Measurements from ENCODE around the gene ATP6V0A1.
A peak's percentile ranks its signal among the peaks of the same experiment; 100 is the strongest.

Gene ATP6V0A1

DNA sequence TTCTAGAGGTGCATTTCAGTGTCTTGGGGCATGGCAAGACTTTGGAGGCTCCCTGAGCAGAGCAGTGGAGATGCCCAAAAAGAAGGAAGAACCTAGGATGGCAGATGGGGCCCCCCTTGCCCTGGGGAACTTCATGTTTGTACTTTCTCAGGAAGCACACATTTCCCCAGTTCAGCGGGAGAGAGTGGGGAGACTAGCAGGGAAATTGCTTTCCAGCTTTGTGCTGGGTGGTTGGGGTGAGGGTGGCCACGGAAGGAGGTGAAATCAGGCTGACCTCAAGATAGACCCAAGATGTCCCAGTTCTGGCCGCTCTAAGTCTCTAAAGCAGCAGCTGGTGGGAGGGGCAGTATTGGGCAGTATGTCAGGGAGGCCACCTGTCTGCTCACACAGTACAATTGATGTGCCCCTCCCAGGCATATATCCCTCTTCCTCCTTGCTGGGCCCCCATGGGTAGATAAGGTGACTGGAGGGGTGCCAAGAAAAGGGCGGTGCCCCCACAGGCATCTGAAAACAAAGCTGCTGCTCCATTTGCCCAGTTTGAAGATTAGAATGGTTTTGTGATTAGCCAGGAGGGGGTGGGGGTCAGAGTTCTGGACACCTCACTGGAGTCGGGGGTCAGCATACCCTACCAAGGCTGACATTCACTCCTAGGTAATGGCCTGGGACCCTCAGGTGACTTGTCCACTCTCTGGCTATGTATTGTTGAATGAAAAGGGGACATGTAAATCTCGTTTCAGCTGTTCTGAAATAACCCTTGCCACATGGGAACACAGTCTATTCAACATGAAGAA lies 60.3 kb downstream of the ATP6V0A1 start:
- FAIRE-seq, result no peak
- peak; percentile 41 for DNase-seq (ENCODE audit: low spot score)

DNA sequence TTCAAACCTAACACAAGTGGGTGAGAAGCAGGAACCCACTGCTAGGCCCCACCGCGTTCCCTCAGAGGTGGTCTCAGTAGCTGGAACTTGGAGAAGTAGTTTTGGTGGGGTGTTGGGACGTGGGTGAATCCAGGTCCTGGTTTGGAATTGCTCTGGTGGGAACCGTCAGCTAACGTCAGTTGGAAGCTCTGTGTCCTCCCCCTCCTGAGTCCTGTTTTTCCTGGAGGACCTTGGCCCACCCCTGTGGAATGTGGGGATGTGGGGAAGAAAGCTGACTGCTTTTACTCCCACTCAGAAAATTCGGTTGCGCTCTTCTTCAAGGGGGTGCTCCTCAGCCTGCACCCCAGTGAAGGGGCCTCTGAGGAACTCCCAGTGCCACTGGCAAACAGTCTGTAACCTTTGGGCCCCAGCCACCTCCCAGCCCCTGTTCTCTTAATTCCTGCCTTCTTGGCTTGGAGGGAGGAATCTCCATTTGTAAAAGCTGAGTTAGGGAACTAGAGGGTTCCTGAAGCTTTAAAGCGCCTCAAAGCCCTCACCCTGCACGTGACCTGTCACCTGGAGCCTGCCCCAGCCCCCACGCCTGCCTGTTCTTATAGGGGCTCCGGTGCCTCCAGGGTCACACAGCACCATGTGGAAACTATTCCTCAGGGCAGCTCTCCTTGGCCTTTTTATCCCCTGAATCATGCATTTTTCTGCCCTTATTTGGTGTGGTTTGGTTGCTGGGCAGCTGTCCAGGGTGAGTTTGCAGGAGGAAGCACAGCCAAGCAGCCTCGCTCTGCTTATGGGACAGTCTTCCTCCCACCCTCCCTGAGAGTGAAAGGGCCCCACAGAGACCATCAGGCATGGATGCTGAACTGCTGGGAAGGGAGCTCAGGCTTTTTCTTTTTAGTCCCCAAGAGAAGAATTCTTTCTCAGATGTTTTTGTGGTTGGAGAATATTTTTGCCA lies 61.1 kb downstream of the ATP6V0A1 start:
- DNase-seq (ENCODE audit: low spot score) (peak; percentile 98), FAIRE-seq (peak; percentile 87)

DNA sequence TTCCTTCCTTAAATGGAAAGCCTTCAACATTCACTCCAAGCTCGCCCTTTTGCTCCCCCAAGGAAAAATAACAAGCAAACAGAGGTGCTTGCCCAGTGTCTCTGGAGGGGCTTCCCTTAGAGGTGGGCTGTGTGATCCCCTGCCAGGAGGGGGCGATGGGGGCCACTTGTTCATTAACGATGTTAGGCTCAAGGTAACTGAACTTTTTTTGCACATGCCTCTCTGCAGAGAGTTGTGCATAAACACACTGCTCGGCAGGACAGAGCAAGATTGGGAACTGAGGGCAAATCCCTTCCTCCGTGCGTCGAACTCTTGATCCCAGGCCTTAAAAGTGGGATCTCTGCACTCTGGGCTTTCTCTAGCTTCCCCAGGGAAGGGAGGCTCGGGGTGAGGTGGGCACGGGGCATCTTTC lies 61.9 kb downstream of the ATP6V0A1 start:
- FAIRE-seq (no peak), DNase-seq (ENCODE audit: low spot score) (no peak)

DNA sequence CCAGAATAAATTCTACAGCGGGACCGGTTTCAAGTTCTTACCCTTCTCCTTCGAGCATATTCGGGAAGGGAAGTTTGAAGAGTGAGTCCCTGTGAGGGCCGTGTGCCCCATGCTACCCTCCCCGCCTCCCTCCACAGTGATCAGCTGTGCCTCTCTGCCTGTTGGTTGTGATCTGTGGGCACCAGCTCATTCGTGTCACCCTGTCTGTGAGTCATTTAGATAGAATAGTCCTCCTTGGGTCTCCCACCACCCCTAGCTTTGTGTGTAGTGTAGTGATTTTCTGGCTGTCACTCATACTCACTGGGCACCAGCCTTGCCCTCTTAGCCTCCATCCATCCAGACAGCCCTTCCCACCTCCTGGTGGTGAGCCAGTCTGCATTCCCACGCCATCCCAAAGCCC lies 62.4 kb downstream of the ATP6V0A1 start:
- FAIRE-seq (no peak), DNase-seq (ENCODE audit: low spot score) (peak; percentile 64)

DNA sequence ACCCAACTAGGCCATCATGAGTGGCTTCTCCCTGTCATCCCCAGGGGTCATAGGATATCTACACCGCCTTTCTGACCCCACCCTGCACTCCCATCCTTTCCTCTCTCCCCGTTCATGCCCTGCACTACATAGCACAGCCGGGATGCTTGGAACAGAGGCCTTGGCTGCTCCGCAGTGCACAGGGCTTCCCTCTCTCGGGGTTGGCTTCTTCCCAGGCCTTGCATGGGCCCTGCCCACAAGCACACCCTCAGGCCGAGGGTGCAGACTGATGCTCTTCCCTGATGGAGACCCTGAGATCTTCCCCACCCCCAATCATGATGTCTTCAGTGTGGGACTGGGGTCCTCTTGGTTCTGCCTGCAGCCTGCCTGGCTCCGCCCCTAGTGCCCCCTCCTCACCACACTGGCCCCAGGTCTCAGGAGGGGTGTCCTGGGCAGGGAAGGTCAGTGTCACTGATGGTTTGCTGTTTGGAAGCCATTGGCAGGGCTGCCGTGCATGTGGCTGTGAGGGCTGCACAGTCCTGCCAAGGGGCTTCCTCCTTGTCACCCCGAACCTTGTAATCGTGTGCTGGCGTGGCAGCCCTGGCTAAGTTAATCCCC lies 63.1 kb downstream of the ATP6V0A1 start:
- DNase-seq (ENCODE audit: low spot score), result no peak

DNA sequence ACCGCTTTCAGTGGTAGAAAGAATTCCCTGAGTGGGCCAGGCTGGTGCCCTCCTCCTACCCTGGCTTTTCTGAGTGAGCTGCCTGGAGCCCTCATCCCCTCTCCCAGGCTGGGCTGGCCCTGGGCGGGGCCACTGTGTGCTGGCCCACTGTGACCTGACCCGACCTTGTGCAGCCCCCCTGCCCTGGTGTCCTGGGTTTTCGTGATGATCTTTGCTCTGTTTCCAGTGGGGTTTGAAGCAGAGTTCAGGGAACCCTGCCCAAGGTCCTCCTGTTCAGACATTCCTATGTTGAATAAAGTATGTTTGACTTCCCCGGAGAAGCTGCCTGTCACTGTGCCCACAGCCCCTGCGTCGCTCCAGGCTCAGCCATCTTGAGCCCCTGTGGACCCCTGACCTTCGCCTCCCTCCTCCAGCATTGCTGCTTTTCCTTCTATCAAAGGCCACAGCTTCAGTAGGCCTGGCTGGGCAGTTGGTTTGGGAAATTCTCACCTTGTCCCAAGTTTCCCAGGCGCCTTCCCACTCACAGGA lies 63.6 kb downstream of the ATP6V0A1 start:
- DNase-seq (ENCODE audit: low spot score), result no peak
- FAIRE-seq, result no peak

More for the DNA sequence above, 63.1 kb downstream of the ATP6V0A1 start:
- FAIRE-seq, result no peak

DNA sequence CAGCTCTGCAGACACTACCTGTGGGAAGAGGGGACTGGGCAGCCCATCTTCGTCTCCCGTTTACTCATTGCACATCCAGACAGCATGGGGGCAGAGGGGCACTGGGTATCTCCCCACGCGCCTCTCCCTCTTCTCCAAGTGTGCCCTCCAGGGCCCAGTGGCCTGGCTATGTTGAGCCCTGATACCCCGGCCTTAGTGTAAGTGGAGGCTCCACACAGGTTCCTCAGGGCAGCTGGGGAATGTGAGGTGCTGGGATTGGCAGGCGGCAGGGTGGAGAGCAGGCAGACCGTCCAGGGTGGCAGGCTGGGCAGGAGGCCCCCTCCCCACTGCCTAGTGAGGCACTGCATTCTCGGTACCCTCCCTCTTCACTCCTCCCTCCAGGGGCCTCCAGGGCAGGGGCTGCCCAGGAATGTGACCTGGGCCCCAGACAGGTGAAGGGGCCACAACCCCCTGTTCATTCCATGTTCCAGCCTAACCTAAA lies 64.2 kb downstream of the ATP6V0A1 start:
- DNase-seq (ENCODE audit: low spot score) (no peak), FAIRE-seq (no peak)

DNA sequence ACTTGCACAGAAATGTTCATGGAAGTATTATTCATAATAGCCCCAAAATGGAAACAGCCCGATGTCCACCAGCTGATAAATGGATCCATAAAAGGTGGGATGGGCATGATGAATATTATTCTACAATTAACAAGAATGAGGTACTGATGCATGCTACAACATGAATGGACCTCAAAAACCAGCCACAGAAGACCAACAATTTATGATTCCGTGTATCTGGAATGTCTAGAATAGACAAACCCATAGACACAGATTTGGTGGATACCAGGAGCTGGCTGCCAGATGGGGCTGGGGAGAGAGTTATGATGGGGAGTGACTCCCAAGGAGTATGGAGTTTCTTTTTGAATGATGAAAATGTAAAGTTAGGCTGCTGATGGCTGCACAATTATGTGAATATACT lies 66.5 kb downstream of the ATP6V0A1 start:
- DNase-seq (ENCODE audit: low spot score), result no peak
- FAIRE-seq, result no peak

DNA sequence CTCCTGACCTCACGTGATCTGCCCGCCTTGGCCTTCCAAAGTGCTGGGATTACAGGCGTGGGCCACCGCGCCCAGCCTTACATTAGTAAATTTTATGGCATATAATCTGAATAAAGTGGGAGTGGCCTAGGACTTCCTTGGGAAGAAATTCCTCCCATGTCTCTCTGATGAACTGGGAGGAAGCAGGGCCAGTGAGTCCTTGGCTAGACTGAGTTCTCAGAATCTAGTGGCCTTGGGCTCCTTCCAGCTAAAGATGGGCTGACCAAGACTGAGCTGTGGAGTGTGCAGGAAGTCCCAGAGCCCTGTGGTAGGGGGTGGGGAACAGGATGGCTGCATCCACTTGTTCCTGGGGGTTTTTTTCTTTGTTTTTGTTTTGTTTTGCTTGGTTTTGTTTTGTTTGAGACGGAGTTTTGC lies 67.4 kb downstream of the ATP6V0A1 start:
- DNase-seq (ENCODE audit: low spot score), result peak; percentile 46

DNA sequence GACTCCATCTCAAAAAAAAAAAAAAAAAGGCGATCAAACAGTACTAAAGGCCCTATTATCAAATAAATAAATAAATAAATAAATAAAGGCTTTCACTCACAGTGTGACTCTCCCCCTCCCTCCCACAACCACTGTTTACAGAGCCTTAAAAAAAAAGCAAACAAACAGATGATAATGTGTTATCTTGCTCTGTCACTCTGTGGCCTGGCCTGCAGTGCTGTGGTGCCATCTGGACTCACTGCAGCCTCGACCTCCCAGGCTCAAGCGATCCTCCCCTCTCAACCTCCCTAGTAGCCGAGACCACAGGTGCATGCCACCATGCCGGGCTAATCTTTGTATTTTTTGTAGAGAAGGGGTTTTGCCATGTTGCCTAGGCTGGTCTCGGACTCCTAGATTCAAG lies 69.3 kb downstream of the ATP6V0A1 start:
- no peak for DNase-seq (ENCODE audit: low spot score)
- no peak for FAIRE-seq

More for the DNA sequence above, 67.4 kb downstream of the ATP6V0A1 start:
- no peak for FAIRE-seq

DNA sequence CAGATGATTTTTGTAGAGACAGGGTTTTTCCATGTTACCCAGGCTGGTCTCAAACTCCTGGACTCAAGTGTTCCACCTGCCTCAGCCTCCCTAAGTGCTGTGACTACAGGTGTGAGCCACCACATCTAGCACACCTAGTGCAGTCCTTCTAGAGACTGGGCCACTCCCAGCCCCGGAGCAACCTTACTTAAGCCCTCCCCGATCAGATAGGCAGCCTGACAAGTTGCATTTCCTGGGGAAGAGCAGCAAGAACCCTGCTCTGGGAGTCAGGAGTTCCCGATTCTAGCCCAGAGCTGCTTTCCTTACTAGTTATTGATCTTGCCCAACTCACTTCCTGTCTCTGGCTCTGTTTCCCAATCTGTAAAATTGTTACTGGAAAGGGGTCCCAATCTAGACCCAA lies 70.4 kb downstream of the ATP6V0A1 start:
- FAIRE-seq (no peak), DNase-seq (ENCODE audit: low spot score) (no peak)

DNA sequence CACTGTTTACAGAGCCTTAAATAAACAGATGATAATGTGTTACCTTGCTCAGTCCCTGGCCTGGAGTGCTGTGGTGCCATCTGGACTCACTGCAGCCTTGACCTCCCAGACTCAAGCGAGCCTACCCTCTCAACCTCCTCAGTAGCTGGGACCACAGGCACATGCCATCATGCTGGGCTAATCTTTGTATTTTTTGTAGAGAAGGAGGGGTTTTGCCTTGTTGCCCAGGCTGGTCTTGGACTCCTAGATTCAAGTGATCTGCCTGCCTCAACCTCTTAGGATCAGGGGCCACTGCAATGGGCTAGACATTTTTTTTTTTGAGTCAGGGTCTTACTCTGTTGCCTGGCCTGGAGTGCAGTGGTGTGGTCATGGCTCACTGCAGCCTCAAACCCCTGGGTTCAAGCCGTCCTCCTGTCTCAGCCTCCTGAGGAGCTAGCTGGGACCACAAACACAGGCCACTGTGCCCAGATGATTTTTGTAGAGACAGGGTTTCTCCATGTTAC lies 72.3 kb downstream of the ATP6V0A1 start:
- no peak for FAIRE-seq

DNA sequence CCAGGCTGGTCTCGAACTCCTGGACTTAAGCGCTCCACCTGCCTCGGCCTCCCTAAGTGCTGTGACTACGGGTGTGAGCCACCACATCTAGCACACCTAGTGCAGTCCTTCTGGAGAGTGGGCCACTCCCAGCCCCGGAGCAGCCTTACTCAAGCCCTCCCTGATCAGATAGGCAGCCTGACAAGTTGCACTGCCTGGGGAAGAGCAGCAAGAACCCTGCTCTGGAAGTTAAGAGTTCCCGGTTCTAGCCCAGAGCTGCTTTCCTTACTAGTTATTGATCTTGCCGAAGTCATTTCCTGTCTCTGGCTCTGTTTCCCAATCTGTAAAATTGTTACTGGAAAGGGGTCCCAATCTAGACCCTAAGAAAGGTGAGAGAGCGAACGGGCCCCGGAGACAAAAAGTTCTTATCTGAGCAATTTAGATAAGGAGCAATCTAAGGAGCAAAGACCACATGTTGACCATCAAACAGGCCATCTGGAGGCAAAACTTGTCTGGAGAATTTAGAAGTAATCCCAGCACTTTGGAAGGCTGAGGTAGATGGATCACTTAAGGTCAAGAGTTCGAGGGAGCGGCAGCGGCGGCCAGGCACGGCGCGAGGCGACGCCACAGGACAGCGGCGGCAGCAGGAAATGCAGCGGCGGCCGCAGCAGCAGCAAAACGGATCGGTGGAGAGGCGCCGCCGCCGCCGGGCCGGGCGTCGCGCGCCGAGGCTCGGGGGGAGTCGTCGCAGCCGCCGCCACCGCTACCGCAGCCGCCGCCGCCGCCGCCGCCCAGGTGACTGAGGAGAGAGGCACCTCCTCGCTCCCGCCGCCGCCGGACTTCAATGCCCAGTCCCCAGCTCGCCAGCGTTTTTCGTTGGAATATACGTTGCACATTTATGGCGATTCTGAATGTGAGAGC lies 73.0 kb downstream of the ATP6V0A1 start:
- FAIRE-seq (no peak), DNase-seq (ENCODE audit: low spot score) (peak; percentile 47)

More for the DNA sequence above, 72.3 kb downstream of the ATP6V0A1 start:
- DNase-seq (ENCODE audit: low spot score), result no peak

DNA sequence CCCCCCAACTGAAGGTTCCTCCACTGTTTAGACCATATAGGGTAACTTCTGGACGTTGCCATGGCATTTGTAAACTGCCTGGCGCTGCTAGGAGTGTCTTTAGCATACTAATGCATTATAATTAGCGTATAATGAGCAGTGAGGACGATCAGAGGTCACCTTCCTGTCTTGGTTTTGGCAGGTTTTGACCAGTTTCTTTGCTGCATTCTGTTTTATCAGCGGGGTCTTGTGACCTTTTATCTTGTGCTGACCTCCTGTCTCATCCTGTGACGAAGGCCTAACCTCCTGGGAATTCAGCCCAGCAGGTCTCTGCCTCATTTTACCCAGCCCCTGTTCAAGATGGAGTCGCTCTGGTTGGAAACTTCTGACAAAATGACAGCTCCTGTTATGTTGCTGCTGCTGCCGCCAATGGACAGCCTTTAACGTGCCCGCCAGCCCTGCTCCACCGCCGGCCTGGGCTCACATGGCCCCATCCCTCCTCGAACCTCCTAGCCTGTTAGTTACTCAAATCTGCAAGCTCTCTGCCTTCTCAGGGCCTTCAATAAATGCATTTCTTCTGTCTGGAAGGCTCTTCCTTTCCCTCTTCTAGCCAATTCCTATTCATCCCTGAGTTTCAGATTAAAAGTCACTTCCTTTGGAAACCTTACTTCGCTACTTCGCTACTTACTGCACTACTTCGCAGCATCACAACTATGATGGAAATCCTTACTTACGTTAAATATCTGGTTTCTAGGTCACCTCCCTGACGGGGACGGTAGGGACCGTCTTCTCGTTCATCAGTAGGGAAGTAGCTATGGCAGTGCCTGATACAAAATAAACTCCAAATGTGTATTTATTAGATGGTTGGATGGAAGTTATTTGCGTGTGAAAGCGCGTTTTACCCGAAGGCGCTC lies 76.7 kb downstream of the ATP6V0A1 start:
- no peak for DNase-seq (ENCODE audit: low spot score)
- FAIRE-seq, result no peak

DNA sequence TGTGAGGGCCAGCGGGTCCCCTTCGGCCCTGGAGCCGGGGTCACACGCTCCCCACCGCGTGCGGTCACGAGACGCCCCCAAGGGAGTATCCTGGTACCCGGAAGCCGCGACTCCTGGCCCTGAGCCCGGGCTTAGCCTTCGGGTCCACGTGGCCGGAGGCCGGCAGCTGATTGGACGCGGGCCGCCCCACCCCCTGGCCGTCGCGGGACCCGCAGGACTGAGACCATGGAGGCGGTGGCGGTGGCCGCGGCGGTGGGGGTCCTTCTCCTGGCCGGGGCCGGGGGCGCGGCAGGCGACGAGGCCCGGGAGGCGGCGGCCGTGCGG lies 77.3 kb downstream of the ATP6V0A1 start, which contains the start of gene NAGLU:
Gene NAGLU (plus strand): TSS at position 194 of the 324 bp plus-strand sequence. CDS start 32 bp downstream, at position 226.
- no peak for FAIRE-seq
- peak; percentile 71 for DNase-seq (ENCODE audit: low spot score)

DNA sequence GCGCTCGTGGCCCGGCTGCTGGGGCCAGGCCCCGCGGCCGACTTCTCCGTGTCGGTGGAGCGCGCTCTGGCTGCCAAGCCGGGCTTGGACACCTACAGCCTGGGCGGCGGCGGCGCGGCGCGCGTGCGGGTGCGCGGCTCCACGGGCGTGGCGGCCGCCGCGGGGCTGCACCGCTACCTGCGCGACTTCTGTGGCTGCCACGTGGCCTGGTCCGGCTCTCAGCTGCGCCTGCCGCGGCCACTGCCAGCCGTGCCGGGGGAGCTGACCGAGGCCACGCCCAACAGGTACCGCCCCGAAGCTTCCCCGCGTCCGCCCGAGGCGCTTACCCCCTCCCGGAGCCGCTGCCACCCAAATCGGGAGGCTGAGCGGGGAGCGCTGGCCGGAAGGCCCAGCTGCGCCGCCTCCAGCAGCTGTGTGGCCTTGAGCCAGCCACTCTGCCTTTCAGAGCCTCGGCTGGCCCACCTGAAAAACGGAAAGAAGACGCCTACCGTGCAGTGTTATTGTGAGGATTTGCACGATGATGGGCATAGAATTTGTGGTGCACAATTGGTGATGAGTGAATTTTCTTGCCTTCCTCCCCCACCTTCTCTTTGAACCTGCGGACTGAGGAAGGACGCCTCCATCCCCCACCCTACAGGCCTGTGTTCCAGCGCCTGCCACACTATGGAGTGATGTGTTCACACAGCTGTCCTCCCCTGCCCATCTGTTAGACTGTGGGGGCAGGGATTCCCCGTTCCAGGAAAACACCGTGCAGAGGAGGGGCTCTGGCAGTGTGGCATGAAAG lies 77.9 kb downstream of the ATP6V0A1 start:
- DNase-seq (ENCODE audit: low spot score) (peak; percentile 69), FAIRE-seq (no peak)

DNA sequence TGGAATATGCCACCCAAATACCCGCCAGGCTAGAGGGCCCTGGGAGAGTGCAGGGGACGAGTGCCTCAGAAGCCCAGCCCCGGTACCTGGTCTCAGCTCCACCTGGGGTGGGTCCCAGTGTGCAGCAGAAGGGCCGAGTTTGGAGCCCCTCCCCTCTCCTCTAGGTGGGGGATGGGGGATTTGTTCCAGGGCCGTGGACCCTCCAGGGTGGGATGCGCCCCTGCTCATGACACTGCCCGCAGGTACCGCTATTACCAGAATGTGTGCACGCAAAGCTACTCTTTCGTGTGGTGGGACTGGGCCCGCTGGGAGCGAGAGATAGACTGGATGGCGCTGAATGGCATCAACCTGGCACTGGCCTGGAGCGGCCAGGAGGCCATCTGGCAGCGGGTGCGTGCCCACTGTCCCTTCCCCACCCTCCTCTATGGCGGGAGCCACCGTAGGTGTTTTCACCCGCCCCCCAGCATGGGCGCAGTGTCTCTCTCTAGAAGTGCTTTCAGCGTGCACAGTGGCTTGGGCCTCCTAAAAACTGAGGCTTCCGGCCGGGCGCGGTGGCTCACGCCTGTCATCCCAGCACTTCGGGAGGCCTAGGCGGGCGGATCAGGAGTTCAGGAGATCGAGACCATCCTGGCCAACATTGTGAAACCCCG lies 78.6 kb downstream of the ATP6V0A1 start:
- FAIRE-seq (no peak), DNase-seq (ENCODE audit: low spot score) (no peak)

Data from RCC 7860 (cell line).